Measurements from ENCODE around the gene RNFT2. TPM values are rescaled to one million over a fixed set of nuclear protein-coding genes. Genes with fewer than 3 reads are reported as not detected.

The RNFT2 gene
- total RNA-seq, 5 donors from 2014 or later (not counting 1 experiment from before 2014, with no cell fraction given), result 5.1 to 7.6 (median 6.9) TPM

DNA sequence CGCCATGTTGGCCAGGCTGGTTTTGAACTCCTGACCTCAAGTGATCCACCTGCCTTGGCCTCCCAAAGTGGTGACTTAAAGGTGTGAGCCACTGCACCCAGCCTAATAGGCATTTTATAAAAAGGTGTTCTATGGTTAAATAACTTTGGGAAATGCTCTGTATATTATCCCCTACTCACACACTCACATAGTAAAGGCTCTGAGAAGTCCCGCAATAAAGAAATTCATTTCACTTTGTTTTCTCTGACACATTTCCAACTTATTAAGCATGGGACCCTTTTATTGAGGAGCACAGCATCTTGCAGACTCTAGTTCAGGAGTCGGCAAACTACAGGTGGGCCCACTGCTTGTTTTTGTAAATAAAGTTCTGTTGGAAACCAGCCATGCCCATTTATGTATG, 63.9 kb downstream of the RNFT2 start:
- Mint-ChIP-seq H3K36me3 (peaks cover 17% of the 10 kb centered on the region), H3K4me3 (no peak overlapping the region), H3K9me3 (peaks cover 0 to 16% (median 11%) of the 10 kb centered on the region in 3 donors), H3K27me3 (no peaks in the 10 kb centered on the region), H3K27ac (no peak overlapping the region), H3K4me1 (no peaks in the 10 kb centered on the region)
- no peaks in the 10 kb centered on the region for H3K36me3 ChIP-seq (ENCODE audit: control insufficient read depth in 2 of 2, extremely low read depth in 1 of 2, insufficient read depth in 1 of 2, low read length in 1 of 2)
- ATAC-seq (replicated peaks in 1 of 4), result no peak
- H3K4me3 ChIP-seq (ENCODE audit: control insufficient read depth in 1 of 2, extremely low read depth in 1 of 2, low read length in 1 of 2), result no peak overlapping the region
- ChIA-PET CTCF (no interaction called here), POLR2A (no interaction called here)
- no peak for DNase-seq
- no peaks in the 10 kb centered on the region for H3K9me3 ChIP-seq
- no peaks in the 10 kb centered on the region for H3K27me3 ChIP-seq (replicated peaks in 1 of 2; ENCODE audit: control insufficient read depth in 2 of 2, extremely low read depth in 1 of 2, insufficient read depth in 2 of 2, low read length in 1 of 2)
- no peaks in the 10 kb centered on the region for H3K4me1 ChIP-seq (ENCODE audit: control insufficient read depth in 1 of 2, extremely low read depth in 1 of 2, insufficient read depth in 2 of 2, low read length in 2 of 2)
- H3K27ac ChIP-seq (ENCODE audit: low read length), result no peak overlapping the region
- WGBS (ENCODE audit: insufficient coverage), result 84% methylated on average over 2 of the region's 3 CpGs

DNA sequence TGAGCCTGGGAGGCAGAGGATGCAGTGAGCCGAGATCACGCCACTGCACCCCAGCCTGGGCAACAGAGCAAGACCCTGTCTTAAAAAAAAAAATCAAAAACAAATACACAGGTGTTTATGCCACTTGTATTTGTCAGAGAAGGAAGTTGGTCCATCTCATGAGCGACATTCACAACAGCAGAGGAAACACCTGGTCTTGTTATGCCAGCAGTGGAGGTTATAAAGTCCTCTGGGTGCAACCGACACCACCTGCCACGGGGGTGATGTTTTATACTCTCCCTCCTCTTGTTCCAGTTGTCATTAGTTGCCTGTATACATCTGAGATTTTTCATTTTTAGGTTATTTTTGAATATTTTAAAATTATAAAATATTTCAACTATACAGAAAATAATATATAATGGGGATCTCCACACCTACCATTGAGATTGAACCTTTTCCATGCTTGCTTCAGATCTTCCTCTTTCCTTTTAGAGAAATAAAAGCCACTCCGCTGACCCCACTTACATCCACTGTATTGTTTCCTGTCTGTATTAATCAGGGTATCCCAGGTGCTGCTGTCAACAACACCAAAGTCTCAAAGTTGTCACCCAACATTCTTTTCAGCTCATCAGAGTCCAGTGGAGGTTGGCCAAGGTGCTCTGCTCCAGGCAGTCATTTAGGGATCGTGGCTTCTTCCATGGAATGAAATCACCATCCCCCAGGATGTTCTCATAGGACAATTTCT, 65.1 kb downstream of the RNFT2 start:
- Histone ChIP-seq H3K36me3 (ENCODE audit: control insufficient read depth in 2 of 2, extremely low read depth in 1 of 2, insufficient read depth in 1 of 2, low read length in 1 of 2) (no peaks in the 10 kb centered on the region), H3K9me3 (no peaks in the 10 kb centered on the region), H3K4me3 (ENCODE audit: control insufficient read depth in 1 of 2, extremely low read depth in 1 of 2, low read length in 1 of 2) (no peak overlapping the region), H3K27ac (ENCODE audit: low read length) (no peak overlapping the region), H3K27me3 (replicated peaks in 1 of 2; ENCODE audit: control insufficient read depth in 2 of 2, extremely low read depth in 1 of 2, insufficient read depth in 2 of 2, low read length in 1 of 2) (no peaks in the 10 kb centered on the region), H3K4me1 (ENCODE audit: control insufficient read depth in 1 of 2, extremely low read depth in 1 of 2, insufficient read depth in 2 of 2, low read length in 2 of 2) (no peaks in the 10 kb centered on the region)
- Mint-ChIP-seq H3K4me3 (no peak overlapping the region), H3K36me3 (peaks cover 13% of the 10 kb centered on the region), H3K9me3 (peaks cover 0 to 16% (median 8%) of the 10 kb centered on the region in 3 donors), H3K4me1 (peaks cover 0 to 3% (median 0%) of the 10 kb centered on the region in 3 donors), H3K27ac (no peak overlapping the region), H3K27me3 (no peaks in the 10 kb centered on the region)
- no CpG with 5 or more reads among the region's 7 CpGs for WGBS (ENCODE audit: insufficient coverage)
- POLR2A ChIA-PET, result no interaction called here
- CTCF ChIA-PET, result no interaction called here
- DNase-seq (peak in 1 of 35 experiments; percentile 12), ATAC-seq (replicated peaks in 1 of 4) (no peak)

DNA sequence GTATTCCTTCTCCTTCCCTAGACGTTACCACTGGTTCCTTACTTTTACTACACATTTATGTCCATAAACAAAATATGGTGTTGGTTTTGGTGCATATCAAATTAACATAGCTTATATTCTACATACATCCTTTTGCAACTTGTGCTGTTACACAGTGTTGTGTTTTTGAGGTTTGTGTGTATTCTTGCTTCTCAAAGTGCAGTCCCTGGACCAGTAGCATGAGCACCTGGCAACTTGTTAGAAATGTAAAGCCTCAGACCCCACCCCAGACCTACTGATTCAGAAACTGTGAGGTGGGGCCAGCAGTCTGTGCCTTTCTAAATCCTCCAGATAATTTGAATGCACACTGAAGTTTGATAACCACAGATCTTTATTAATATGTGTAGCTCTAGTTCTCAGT, 65.9 kb downstream of the RNFT2 start:
- DNase-seq (no peak), ATAC-seq (replicated peaks in 1 of 4) (no peak)
- H3K27ac ChIP-seq (ENCODE audit: low read length), result no peak overlapping the region
- no CpG with 5 or more reads among the region's 1 CpG for WGBS (ENCODE audit: insufficient coverage)
- no peaks in the 10 kb centered on the region for H3K9me3 ChIP-seq
- H3K36me3 ChIP-seq (ENCODE audit: control insufficient read depth in 2 of 2, extremely low read depth in 1 of 2, insufficient read depth in 1 of 2, low read length in 1 of 2), result no peaks in the 10 kb centered on the region
- Mint-ChIP-seq H3K27me3 (no peaks in the 10 kb centered on the region), H3K4me3 (no peak overlapping the region), H3K27ac (no peak overlapping the region), H3K9me3 (peaks cover 0 to 11% (median 5%) of the 10 kb centered on the region in 3 donors), H3K36me3 (peaks cover 9% of the 10 kb centered on the region), H3K4me1 (peaks cover 0 to 3% (median 0%) of the 10 kb centered on the region in 3 donors)
- ChIA-PET POLR2A (no interaction called here), CTCF (no interaction called here)
- no peaks in the 10 kb centered on the region for H3K27me3 ChIP-seq (replicated peaks in 1 of 2; ENCODE audit: control insufficient read depth in 2 of 2, extremely low read depth in 1 of 2, insufficient read depth in 2 of 2, low read length in 1 of 2)
- H3K4me1 ChIP-seq (ENCODE audit: control insufficient read depth in 1 of 2, extremely low read depth in 1 of 2, insufficient read depth in 2 of 2, low read length in 2 of 2), result no peaks in the 10 kb centered on the region
- H3K4me3 ChIP-seq (ENCODE audit: control insufficient read depth in 1 of 2, extremely low read depth in 1 of 2, low read length in 1 of 2), result no peak overlapping the region

DNA sequence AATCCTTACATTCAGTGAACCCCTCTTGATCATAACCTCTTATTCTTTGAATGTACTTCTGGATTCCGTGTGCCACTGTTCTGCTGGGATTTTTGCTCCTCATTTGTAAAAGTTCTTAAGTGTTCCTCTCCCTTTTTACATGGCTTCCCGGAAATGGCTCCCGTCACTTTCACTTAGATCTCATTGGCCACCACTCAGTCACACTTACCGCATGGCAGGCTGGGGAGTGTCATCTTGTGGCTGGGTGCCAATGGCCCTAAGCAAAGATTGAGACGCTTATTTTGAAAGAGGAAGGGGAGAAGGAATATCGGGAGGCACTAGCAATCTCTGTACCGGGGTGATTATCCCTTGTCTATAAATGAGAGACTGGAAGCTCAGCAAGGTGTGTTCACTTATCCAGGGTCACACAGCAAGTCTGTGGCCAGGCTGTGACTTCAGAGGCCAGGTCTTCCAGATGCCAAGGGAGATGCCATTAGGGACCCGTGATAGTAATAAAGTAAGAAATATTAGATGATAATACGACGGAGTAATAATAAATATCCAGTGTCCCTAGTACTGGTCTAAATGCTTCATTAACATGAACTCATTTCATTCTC, 68.8 kb downstream of the RNFT2 start:
- DNase-seq, result no peak
- ChIA-PET CTCF (interaction anchor here in 1 of 2 donors (0.6 kb wide), 1 partner anchor 23 kb away, joined by 3 read pairs; no protein-coding TSS in a partner anchor), POLR2A (no interaction called here)
- Histone ChIP-seq H3K4me1 (ENCODE audit: control insufficient read depth in 1 of 2, extremely low read depth in 1 of 2, insufficient read depth in 2 of 2, low read length in 2 of 2) (no peaks in the 10 kb centered on the region), H3K27me3 (replicated peaks in 1 of 2; ENCODE audit: control insufficient read depth in 2 of 2, extremely low read depth in 1 of 2, insufficient read depth in 2 of 2, low read length in 1 of 2) (no peaks in the 10 kb centered on the region), H3K9me3 (no peaks in the 10 kb centered on the region), H3K27ac (ENCODE audit: low read length) (no peak overlapping the region), H3K36me3 (ENCODE audit: control insufficient read depth in 2 of 2, extremely low read depth in 1 of 2, insufficient read depth in 1 of 2, low read length in 1 of 2) (no peaks in the 10 kb centered on the region), H3K4me3 (ENCODE audit: control insufficient read depth in 1 of 2, extremely low read depth in 1 of 2, low read length in 1 of 2) (no peak overlapping the region)
- H3K27me3 Mint-ChIP-seq, result no peaks in the 10 kb centered on the region
- no peaks in the 10 kb centered on the region for H3K36me3 Mint-ChIP-seq
- H3K4me3 Mint-ChIP-seq, result no peak overlapping the region
- H3K4me1 Mint-ChIP-seq, result peaks cover 0 to 3% (median 0%) of the 10 kb centered on the region in 3 donors
- H3K27ac Mint-ChIP-seq, result no peak overlapping the region
- no peak for ATAC-seq (replicated peaks in 1 of 4)
- H3K9me3 Mint-ChIP-seq, result no peaks in the 10 kb centered on the region
- WGBS (ENCODE audit: insufficient coverage), result 83% methylated on average over 4 of the region's 10 CpGs

DNA sequence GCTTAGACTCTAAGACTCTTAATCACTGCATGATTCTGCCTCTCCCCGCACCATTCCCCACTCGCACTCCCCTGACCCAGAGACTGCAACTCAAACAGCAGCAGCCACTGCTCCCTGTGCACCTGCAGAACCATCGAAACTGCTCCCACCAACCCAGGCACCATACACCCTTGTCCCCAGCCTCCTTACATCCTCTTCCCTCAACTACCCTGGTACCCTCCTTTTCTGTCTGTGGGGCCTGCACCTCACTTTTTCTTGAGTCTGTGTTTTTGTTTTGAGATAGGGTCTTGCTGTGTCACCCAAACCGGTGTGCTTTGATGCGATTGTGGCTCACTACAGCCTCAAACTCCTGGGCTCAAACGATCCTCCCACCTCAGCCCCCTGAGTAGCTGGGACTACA, 69.4 kb downstream of the RNFT2 start:
- Mint-ChIP-seq H3K27me3 (no peaks in the 10 kb centered on the region), H3K4me3 (no peak overlapping the region), H3K9me3 (no peaks in the 10 kb centered on the region), H3K27ac (no peak overlapping the region), H3K4me1 (peaks cover 0 to 3% (median 0%) of the 10 kb centered on the region in 3 donors), H3K36me3 (no peaks in the 10 kb centered on the region)
- no peaks in the 10 kb centered on the region for H3K27me3 ChIP-seq (replicated peaks in 1 of 2; ENCODE audit: control insufficient read depth in 2 of 2, extremely low read depth in 1 of 2, insufficient read depth in 2 of 2, low read length in 1 of 2)
- ChIA-PET POLR2A (no interaction called here), CTCF (no interaction called here)
- H3K4me3 ChIP-seq (ENCODE audit: control insufficient read depth in 1 of 2, extremely low read depth in 1 of 2, low read length in 1 of 2), result no peak overlapping the region
- ATAC-seq (replicated peaks in 1 of 4), result no peak
- no peaks in the 10 kb centered on the region for H3K9me3 ChIP-seq
- no peaks in the 10 kb centered on the region for H3K4me1 ChIP-seq (ENCODE audit: control insufficient read depth in 1 of 2, extremely low read depth in 1 of 2, insufficient read depth in 2 of 2, low read length in 2 of 2)
- 51% methylated on average over 6 of the region's 6 CpGs for whole genome bisulfite sequencing (ENCODE audit: insufficient coverage)
- H3K27ac ChIP-seq (ENCODE audit: low read length), result no peak overlapping the region
- DNase-seq, result no peak
- H3K36me3 ChIP-seq (ENCODE audit: control insufficient read depth in 2 of 2, extremely low read depth in 1 of 2, insufficient read depth in 1 of 2, low read length in 1 of 2), result no peaks in the 10 kb centered on the region

DNA sequence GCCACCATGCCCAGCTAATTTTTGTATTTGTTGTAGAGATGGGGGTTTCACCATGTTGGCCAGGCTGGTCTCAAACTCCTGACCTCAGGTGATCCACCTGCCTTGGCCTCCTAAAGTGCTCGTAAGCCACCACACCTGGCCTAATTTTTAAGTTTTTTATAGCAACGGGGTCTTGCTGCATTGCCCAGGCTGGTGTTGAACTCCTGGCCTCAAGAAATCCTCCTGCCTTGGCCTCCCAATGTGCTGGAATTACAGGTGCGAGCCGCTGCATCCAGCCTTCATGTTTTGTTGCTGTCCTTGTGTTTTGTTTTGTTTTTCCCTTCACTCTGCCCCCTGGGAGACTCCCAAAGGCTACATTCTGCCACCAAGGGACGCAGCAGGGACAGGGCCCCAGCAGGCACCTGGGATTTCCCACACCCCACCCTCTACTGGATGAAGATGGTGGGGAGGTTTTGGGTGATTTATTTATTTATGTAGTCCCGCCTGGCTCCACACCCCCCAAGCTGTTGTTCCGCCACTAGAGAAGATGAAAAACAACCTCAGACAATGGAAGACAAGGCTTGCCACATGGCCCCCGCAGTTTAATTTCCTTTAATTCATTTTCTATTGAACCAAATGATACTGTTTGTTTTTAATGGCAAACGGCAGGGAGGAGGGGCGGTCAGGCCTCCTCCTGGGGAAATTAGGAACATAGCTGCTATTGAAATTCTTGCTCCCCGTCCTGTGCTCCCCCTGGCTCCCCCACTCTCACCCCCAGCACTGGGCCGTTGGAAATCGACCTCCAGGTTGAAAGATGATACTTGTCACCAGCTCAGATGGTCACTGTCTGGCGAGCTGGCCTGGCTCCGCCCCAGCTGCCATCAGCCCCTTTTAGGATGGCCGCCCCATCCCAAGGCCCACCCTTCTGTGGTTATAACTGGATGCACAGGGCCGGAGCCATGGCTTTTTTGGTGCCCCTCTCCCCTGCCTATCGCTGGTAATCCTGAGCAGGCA, 70.3 kb downstream of the RNFT2 start:
- Mint-ChIP-seq H3K27me3 (no peaks in the 10 kb centered on the region), H3K27ac (no peak overlapping the region), H3K36me3 (no peaks in the 10 kb centered on the region), H3K9me3 (no peaks in the 10 kb centered on the region), H3K4me3 (no peak overlapping the region), H3K4me1 (peaks cover 0 to 3% (median 0%) of the 10 kb centered on the region in 3 donors)
- Histone ChIP-seq H3K36me3 (ENCODE audit: control insufficient read depth in 2 of 2, extremely low read depth in 1 of 2, insufficient read depth in 1 of 2, low read length in 1 of 2) (no peaks in the 10 kb centered on the region), H3K4me1 (ENCODE audit: control insufficient read depth in 1 of 2, extremely low read depth in 1 of 2, insufficient read depth in 2 of 2, low read length in 2 of 2) (no peaks in the 10 kb centered on the region), H3K27me3 (replicated peaks in 1 of 2; ENCODE audit: control insufficient read depth in 2 of 2, extremely low read depth in 1 of 2, insufficient read depth in 2 of 2, low read length in 1 of 2) (no peaks in the 10 kb centered on the region), H3K27ac (ENCODE audit: low read length) (no peak overlapping the region), H3K4me3 (ENCODE audit: control insufficient read depth in 1 of 2, extremely low read depth in 1 of 2, low read length in 1 of 2) (no peak overlapping the region), H3K9me3 (no peaks in the 10 kb centered on the region)
- POLR2A ChIA-PET, result no interaction called here
- CTCF ChIA-PET, result no interaction called here
- DNase-seq, result no peak
- no peak for ATAC-seq (replicated peaks in 1 of 4)
- WGBS (ENCODE audit: insufficient coverage), result 95% methylated on average over 11 of the region's 18 CpGs

All from T-cell (primary cell).